CD4-positive, alpha-beta T cell treated with Interleukin-15 for 1 hour (primary cell): ENCODE measurements around the gene PPP1R15A.
"Not testable (repeated sequence)": the region's sequence is repeated elsewhere in the genome, so short reads cannot be mapped to it uniquely, and the experiment has no call there.

ENCODE experiments used
- DNase-seq: peaks from one replicate; pipeline ENCODE4 v3.0.0-alpha.2; 2020

Gene PPP1R15A

DNA sequence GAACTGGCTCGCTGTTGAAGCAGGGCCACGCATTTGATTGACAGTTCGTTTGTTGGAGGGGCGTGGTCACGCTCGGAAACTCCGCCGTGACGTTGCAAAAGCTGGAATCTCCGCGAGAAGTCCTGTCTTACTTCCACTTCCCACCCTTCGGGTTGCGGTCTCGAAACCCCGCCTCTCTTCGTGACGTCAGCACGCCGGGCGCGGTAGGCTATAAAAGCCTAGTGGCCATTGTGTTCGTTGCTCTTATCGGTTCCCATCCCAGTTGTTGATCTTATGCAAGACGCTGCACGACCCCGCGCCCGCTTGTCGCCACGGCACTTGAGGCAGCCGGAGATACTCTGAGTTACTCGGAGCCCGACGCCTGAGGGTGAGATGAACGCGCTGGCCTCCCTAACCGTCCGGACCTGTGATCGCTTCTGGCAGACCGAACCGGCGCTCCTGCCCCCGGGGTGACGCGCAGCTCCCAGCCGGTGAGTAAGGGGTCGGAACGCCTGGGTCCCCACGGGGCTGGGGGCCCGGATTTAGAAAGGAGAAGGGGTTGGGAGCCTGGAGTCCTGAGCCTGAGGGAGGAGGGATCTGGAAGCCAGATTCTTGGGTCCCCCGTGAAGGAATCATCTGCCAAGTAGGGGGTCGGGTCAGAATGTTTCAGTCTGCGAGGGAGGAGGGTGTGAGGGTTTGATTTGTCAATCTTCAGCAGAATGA, at the start of gene PPP1R15A:
TSS of gene PPP1R15A (plus strand) at position 240 of the 702 bp plus-strand sequence. CDS start 813 bp downstream, outside the sequence.
- peak; percentile 99 for DNase-seq

DNA sequence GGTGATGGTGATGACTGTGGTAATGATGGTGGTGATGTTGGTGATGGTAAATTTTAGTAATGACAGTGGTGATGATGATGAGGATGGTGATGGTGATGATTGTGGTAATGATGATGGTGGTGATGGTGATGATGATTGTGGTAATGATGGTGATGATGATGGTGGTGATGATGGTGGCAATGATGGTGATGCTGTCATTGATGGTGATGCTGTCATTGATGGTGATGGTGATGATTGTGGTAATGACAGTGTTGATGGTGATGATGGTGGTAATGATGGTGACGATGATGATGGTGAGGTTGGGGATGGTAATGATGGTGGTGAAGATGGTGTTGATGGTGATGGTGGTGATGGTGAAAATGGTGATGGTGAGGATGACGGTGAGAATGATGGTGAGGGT, 49.7 kb upstream of the PPP1R15A start:
- no peak for DNase-seq

DNA sequence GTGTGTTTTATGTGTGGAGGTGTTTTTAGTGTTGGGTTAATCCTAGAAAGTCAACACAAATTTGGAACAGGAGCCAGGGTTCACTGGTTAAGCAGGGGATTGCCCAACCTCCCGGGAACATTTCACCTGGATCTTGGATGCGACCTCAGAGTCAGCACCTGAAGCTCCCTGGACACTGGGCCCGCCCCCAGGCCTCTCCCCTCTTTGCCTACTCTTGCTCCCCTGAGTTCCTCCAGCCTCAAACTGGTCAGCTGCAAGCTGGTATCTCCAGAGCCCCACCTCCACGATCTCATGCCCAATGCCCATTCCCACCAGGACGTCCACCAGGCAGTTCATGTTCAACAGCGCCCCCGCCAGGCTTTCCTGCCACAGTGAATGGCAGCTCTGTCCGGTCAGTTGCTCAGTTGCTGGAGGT, 45.6 kb upstream of the PPP1R15A start:
- DNase-seq = no peak

DNA sequence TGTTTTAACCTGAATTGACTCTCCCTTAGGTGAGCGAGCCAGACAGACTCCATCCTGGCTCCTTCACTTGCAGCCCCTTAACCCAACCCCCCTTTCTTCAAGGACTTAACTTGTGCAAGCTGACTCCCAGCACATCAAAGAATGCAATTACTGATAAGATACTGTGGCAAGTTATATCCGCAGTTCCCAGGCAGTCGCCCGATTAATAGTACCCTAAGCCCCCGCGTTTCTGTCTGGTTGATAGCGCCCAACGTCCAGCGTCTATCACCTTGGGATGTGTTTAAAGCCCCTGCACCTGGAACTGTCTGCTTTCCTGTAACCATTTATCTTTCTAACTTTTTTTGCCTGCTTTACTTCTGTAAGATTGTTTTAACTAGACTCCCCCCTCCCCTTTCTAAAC, 42.1 kb upstream of the PPP1R15A start:
- DNase-seq = no peak

DNA sequence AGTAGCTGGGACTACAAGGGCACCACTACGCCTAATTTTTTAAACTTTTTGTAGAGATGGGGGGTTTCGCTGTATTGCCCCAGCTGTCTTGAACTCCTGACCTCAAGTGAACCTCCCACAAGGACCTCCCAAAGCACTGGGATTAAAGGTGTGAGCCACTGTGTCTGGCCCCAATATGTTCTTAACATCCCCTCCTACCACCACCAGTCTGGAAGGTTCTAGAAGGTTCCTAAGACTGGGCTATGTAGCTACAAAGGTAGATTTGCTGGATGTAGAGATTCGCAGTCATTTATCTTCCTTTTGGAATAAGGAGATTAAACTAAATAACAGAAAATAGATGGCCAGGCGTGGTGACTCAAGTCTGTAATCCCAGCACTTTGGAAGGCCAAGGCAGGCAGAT, 41.3 kb upstream of the PPP1R15A start:
- DNase-seq = no peak

DNA sequence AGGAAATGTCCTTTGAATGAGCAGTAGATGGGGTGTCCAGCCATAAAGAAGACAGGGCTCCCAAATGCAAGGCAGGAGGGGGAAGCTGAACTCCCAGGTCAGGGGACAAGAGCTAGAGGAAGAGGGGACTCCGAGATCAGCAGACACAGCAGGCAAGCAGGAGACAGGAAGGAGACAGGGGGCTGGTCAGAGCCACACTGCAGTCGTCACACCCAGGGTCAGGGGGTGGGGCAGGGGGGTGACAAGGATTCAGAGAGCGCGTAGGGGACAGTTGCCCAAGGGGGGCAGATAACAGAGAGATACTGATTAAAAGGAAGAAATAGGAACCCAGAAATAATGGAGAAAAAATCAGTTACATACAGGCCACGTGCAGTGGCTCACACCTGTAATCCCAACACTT, 39.2 kb upstream of the PPP1R15A start:
- DNase-seq = no peak

DNA sequence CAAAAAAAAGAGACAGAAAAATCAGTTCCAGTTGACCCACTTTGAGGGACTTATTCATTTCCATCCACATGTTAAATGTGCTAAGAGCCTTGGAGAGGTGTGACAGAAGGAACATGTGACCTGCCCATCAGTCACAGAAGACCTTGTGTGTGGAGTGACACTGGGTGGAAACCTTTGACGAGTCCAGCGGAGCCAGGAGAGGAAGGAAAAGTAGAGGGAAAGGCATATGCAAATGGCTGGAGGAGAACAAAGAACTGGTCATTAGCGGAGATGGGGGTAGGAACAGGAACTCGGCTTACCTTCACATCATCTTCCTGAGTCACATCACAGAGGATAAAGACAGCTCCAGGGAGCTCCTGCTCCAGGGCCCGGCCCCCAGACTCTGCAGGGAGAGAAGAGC, 38.2 kb upstream of the PPP1R15A start:
- DNase-seq = no peak

DNA sequence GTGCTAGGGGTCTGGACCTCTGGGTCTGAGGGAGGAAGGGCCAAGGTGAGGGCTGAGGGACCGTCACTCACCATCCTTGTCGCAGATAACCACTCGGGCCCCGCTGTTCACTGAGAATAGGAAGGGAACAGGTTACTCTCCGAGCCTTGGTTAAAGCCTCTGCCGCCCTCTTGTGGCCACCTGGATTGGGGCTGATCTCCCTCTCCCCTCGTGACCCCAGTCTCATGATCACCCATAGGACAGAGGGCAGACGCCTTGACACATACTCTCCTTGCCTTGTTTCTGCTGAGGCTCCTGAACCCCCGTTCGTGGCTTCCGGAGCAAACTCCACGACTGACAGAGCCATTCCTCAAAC, 36.5 kb upstream of the PPP1R15A start:
- peak; percentile 91 for DNase-seq

DNA sequence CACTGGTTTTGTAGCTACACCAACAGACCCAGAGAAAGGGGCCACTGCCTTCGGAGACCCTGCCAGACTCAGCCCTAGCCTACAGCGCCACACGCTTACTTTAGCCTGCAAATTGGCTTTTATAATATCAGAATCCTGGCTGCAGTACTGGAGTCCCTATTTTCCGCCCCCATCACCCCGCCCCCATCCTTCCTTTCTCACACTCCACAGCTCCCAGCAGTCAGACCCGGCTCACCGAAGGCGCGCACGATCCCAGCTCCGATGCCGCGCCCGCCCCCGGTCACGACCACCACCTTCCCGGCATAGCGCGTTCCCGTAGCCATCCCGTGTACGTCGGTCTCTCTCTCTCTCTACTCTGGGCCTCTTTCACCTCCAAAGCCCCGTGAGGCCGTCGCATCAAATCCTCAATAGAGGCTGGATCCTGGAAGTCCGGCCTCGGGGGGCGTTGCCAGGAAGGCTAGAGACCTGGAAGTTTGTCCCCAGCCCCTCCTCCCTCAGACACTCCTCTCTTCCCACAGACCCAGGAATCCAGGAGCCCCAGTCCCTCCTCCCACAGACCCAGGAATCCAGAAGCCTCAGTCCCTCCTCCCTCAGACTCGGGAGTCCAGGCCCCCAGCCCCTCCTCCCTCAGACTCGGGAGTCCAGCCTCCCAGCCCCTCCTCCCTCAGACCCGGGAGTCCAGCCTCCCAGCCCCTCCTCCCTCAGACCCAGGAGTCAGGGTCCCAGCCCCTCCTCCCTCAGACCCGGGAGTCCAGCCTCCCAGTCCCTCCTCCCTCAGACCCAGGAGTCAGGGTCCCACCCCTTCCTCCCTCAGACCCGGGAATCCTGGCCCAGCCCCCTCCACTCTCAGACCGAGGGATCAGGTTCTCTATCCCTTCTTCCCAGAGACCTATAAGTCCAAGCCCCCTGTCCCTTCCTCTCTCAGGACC, 35.9 kb upstream of the PPP1R15A start, which contains the start of gene HSD17B14:
TSS of gene HSD17B14 (minus strand) at position 403 of the 929 bp plus-strand sequence. CDS start at position 323, 80 bp downstream.
- DNase-seq = no peak

DNA sequence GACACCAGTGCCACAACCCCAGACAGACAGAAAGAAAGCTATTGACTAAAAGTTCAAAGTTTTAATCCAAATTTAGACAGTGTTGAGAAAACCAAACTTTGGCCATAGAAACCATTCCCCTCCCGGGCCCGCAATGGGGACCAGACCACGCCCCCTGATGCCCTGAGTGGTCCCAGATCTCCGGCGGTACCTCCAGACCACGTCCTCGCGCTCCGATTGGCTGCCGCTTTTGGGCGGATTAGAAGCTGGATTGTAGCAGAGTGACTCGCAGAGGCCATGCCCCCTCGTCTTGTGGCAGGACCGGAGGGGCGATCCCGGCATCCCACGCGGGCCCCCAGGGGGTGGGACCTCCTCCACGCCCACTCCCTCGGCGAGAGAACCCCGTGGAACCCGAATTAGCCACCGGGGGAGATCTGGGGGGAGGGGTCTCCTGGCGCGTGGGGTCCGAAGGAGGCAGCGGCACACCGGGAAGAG, 35.1 kb upstream of the PPP1R15A start:
- DNase-seq = peak; percentile 89

DNA sequence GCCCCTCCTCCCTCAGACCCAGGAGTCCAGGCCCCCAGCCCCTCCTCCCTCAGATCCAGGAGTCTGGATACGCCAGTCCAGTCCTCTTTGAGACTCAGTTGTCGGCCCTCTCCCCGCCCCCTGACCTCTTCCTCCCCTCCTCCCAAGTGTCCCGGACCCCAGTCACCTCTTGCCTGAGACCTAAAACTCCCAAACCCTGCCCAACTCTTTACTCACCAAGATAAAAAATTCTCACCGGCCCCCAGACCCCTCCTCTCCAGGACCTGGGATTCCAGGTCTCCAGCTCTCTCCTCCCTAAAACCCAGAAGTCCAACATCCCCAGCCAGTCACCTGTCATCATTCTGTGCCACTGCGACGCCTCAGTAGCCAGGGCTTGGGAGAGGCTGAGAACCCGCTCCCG, 34.5 kb upstream of the PPP1R15A start:
- DNase-seq = no peak

DNA sequence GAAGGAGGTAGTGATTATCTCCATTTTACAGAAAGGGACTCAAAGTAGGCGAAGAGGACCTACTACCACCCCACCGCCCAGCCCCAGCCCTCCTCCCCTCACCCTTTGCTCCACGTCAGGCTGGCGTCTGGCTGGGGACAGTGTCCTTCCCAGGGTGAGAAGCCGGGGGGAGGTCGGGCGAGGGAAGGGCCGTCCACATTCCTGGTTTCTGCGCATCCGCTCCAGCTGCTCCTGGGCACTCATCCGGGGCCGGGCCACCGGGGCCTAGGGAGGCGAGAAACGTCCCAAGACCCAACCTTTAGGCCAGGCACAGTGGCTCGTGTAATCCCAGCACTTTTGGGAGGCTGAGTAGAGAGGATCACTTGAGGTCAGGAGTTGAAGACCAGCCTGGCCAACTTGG, 31.2 kb upstream of the PPP1R15A start:
- DNase-seq = no peak

DNA sequence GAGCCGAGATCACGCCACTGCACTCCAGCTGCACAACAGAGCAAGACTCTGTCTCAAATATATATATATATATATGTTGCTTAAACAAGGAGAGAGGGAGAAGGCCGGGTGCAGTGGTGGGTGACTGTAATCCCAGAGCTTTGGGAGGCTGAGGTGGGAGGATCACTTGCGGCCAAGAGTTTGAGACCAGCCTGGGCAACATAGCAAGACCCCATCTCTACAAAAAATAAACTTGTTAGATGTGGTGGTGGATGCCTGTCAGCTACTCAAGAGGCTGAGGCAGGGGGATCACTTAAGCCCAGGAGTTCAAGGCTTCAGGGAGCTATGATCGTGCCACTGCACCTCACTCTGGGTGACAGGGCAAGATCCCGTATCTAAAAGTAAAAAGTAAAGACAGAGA, 30.6 kb upstream of the PPP1R15A start:
- no peak for DNase-seq

DNA sequence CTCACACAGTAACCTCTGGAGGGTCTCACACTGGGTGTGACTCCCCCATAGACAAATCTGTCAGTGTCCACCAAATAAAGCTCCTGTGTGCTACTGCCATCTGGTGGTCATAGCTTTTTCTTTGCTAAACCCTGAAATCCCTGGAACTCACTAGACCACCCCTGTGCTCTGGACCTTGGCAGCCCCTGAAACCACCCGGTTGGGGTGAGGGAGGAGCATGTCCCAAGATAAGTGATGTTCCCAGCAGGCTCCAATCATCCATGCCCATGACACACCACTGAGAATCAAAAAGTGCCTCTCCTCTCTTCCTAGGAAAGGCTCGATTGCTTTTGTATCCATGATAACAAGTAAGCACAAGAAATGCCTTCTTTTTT, 29.4 kb upstream of the PPP1R15A start:
- DNase-seq = peak; percentile 30

DNA sequence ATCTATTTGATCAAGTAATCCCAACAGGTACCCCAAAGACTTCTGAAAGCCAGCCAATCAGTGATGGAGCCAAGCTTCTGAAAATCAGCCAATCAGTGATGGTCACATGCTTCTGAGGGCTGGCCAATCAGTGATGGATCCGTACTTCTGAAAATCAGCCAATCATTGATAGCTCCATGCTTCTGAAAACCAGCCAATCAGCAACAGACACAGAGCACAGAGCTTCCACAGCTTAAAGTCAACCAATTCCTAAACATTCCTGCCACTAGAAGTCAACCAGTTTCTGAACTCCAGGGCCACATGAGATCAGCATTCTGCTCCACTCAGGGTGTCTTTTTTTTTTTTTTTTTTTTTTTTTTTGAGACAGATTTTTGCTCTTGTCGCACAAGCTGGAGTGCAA, 27.7 kb upstream of the PPP1R15A start:
- DNase-seq = no peak

DNA sequence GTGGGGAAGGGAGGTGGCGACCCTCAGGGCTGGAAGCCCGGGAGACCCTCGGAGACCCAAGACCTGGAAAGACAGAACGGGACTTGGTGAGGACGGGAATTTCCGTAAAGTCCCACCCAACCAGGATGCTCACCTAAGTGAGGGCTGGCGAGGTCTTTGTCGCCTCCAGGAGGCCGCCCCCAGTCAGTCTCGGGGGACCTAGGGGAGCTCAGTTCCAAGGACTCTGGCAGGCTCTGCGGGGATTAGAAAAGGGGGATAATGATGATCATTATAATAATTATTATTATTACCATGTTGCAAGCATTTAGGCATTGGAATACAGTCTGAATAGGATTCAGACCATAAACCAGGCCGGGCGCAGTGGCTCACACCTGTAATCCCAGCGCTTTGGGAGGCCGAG, 26.8 kb upstream of the PPP1R15A start:
- no peak for DNase-seq

DNA sequence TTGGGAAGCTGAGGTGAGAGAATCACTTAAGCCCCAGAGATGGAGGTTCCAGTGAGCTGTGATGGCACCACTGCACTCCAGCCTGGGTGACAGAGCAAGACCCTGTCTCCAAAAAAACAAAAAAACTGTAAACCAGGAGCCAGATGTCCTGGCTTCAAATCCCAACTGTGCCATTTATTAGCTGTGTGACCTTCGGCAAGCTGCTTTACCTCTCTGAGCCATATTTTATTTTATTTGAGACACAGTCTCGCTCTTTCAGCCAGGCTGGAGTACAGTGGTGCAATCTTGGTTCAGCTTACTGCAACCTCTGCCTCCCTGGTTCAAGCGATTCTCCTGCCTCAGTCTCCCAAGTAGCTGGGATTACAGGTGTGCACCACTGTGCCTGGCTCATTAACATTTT, 25.6 kb upstream of the PPP1R15A start:
- not testable (repeated sequence) for DNase-seq

DNA sequence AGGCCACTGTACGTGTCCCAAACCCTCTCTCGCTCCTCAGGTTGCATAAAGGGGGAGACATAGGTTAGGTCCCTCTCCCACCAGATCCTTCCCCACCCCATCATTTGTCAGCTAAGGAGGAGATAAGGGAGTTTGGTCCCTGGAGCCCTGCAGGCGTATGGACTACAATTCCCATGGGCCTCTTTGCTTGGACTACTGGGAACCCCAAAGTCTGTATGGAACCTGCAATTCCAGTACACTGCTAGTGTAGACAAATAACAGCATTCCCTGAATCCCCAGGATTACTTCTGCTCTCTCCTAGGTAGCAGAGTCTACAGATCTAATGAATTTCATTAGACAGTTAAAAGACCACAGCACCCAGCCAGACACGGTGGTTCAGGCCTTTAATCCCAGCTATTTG, 19.9 kb upstream of the PPP1R15A start:
- DNase-seq = no peak

DNA sequence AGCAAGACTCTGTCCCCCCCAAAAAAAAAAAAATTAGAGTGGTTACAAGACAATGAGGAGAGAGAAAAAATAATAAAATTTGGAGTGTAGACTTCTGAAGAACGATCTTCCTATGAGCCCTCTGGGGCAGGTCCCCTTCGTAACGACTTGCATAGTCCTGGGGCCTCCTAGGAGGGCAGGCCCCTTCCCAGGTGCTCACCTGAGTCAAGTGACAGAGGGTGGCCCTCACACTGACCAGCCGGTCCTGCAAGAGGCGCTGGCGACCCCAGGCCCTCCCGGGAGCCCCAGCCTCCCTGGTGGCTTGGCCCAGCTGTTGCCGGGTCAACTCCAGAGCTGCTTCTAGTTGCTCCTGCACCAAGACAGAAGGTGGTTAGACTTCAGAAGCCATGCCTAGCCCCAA, 18.7 kb upstream of the PPP1R15A start:
- no peak for DNase-seq

DNA sequence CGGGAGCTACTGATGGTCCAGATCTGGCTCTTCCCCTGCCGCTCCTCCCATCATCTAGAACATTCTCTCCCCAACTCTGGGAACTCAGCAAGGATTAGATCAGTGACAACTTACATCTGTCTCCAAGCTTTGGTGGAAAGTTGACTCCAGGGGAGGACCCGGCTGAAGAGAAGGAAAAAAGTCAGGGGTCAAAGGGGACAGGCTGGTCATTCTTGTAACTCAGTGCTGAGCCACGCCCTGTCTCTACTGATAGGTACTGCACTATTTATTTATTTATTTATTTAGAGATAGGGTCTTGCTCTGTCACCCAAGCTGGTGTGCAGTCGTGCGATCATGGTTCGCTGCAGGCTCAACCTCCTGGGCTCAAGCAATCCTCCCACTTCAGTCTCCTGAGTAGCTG, 18.1 kb upstream of the PPP1R15A start:
- no peak for DNase-seq

DNA sequence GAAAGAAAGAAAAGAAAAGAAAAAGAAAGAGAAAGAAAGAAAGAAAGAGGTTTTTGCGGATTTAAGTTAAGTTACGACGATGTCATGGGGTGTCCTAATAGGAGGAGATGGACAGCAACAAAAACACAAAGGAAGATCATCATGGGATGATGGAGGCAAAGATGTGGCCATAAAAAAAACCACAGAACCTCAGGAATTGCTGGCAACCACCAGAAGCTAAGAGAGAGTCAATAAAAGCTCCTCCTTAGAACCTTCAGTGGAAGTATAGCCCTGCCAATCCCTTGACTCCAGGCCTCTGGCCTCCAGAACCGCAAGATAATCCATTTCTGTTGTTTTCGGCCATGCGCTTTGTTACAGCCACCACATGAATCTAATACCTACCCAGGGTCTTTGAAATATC, 15.3 kb upstream of the PPP1R15A start:
- DNase-seq = no peak

DNA sequence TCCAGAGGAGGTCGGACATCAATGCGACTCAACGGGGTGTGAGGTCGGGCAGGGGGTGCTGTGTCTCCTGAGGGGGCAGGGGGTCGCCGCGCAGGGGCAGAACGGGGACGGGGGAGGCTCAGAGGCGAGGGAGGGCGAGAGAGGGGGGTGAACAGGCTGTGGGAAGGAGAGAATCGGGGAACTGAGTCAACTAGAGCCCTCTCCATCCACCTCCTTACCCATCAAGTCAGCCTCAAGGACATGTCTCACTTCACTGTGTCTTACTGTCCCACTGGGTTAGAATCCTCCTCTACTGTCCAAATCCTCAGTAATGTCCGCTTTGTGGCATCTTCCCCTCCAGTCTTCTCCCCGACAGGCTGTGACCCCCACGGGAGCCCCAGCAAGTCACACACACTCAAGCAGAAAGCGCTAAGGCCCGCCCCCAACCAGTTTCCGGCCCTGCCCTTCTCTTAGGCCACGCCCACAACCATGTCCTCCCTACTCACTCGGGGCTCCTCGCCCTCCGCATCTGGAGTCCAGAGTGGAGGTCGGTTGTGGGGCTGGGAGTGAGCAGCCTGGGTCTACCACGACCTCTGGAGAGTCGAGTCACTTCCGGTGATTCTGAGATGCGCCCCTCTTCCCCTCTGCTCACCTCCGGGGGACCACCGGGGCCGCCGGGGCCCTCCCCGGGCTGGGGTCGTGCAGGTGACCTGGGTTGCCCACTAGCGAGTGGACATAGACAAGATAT, 13.1 kb upstream of the PPP1R15A start:
- peak; percentile 87 for DNase-seq
